C4-2B (cell line): ENCODE data around the gene ZNF716.

Experiments used
- H3K27ac ChIP-seq: fragments of 450-650 bp; 2 replicates; pipeline ENCODE4 v1.5.1; 2017
- CTCF ChIP-seq: fragments of 450-650 bp; conservative IDR thresholded peaks from 2 replicates; pipeline ENCODE4 v1.5.1; 2017; ENCODE audit warnings: mild to moderate bottlenecking
- ZFX ChIP-seq: fragments of 450-650 bp; IDR thresholded peaks from 2 replicates; pipeline ENCODE4 v1.6.1; 2017

Gene ZNF716

GRCh38 chr7:57412168-57412567, 37.8 kb upstream of the ZNF716 start:
- TF ChIP-seq ZFX: no peak
- no peak for TF ChIP-seq CTCF

GRCh38 chr7:57412618-57413017, 37.4 kb upstream of the ZNF716 start:
- no peak overlapping the region for H3K27ac ChIP-seq
- TF ChIP-seq ZFX (no peak), CTCF (no peak)

More at GRCh38 chr7:57412168-57412567, 37.8 kb upstream of the ZNF716 start:
- no peak overlapping the region for H3K27ac ChIP-seq

- TF ChIP-seq ZFX (no peak), CTCF (no peak)
- no peak overlapping the region for H3K27ac ChIP-seq
Observed at GRCh38 chr7:57413529-57414398, 36.2 kb upstream of the ZNF716 start.

GRCh38 chr7:57414415-57414814, 35.6 kb upstream of the ZNF716 start:
- no peak overlapping the region for H3K27ac ChIP-seq
- no peak for TF ChIP-seq CTCF
- no peak for TF ChIP-seq ZFX

- TF ChIP-seq CTCF: no peak
- no peak for TF ChIP-seq ZFX
Observed at GRCh38 chr7:57414852-57415251, 35.1 kb upstream of the ZNF716 start.

GRCh38 chr7:57415326-57415725, 34.7 kb upstream of the ZNF716 start:
- no peak for TF ChIP-seq CTCF
- no peak for TF ChIP-seq ZFX
- H3K27ac ChIP-seq: no peak overlapping the region

More at GRCh38 chr7:57414852-57415251, 35.1 kb upstream of the ZNF716 start:
- no peak overlapping the region for H3K27ac ChIP-seq

GRCh38 chr7:57415730-57416129, 34.2 kb upstream of the ZNF716 start:
- H3K27ac ChIP-seq: no peak overlapping the region
- TF ChIP-seq CTCF: no peak
